SK-N-SH (cell line): ENCODE data around the gene STIM1. TPM values are rescaled to one million over a fixed set of nuclear protein-coding genes. Genes with fewer than 3 reads are reported as not detected.

Experiments
- CTCF ChIA-PET: fragments of 300-600, 350-600 bp; formaldehyde crosslinking; extraction: SDS; loops from one replicate; lab custom pipeline; 2021; lab: Yijun Ruan, JAX
- POLR2A ChIA-PET: fragments of 350-600 bp; sonication (Branson Sonifier 250); formaldehyde crosslinking; extraction: SDS; loops from one replicate; lab custom pipeline; 2020; ENCODE audit warnings: antibody characterized with exemption, inconsistent platforms; lab: Yijun Ruan, JAX
- DNase-seq: peaks from one replicate; pipeline ENCODE4 v3.0.0; 2012
- H2AFZ ChIP-seq: fragments of 200-600 bp; sonication (generic); 2 replicates; pipeline ENCODE4 v1.8.1; 2016; ENCODE audit warnings: antibody characterized with exemption, mild to moderate bottlenecking, low read depth
- H3F3A ChIP-seq: fragments of 200-600 bp; sonication (generic); replicated peaks from 2 replicates; pipeline ENCODE3; 2016; ENCODE audit warnings: antibody characterized with exemption, mild to moderate bottlenecking; ENCODE audit not compliant: insufficient read depth
- H3K27ac ChIP-seq, 2 experiments: fragments of 200-500 bp in 1 of 2; fragments of 200-600 bp in 1 of 2; sonication (Bioruptor generic) in 1 of 2; sonication (generic), shearing (Covaris generic) in 1 of 2; 2 replicates each; pipeline versions ENCODE4 v1.5.1 to v1.6.1; 2014 to 2016; ENCODE audit warnings: low read depth in 2 of 2, inconsistent platforms in 1 of 2, low read length in 1 of 2, mild to moderate bottlenecking in 1 of 2, mixed read lengths in 1 of 2
- H3K27me3 ChIP-seq: fragments of 200-600 bp; sonication (generic), shearing (Covaris generic); 2 replicates; pipeline ENCODE4 v1.6.1; 2016; ENCODE audit warnings: mixed run types; ENCODE audit not compliant: insufficient read depth
- H3K36me3 ChIP-seq, 2 experiments: fragments of 200-500 bp in 1 of 2; fragments of 200-600 bp in 1 of 2; sonication (Bioruptor generic) in 1 of 2; sonication (generic) in 1 of 2; replicated peaks in 1 of 2; 2 replicates each; pipeline versions ENCODE3 to v1.5.1; 2014 to 2016; ENCODE audit warnings: low read length in 1 of 2, mild to moderate bottlenecking in 1 of 2; ENCODE audit not compliant: insufficient read depth in 2 of 2, control insufficient read depth in 1 of 2
- H3K4me1 ChIP-seq, 2 experiments: fragments of 200-500 bp in 1 of 2; fragments of 200-600 bp in 1 of 2; sonication (Bioruptor generic) in 1 of 2; sonication (generic), shearing (Covaris generic) in 1 of 2; 2 replicates each; pipeline versions ENCODE4 v1.5.1 to v1.6.1; 2014 to 2016; ENCODE audit warnings: low read depth in 1 of 2, low read length in 1 of 2, mixed run types in 1 of 2; ENCODE audit not compliant: insufficient read depth in 2 of 2, control insufficient read depth in 1 of 2
- H3K4me2 ChIP-seq: fragments of 200-600 bp; sonication (generic), shearing (Covaris generic); 2 replicates; pipeline ENCODE4 v1.6.1; 2017; ENCODE audit warnings: mixed run types
- H3K4me3 ChIP-seq, 2 experiments: fragments of 200-500 bp in 1 of 2; fragments of 200-600 bp in 1 of 2; sonication (Bioruptor generic) in 1 of 2; sonication (generic), shearing (Covaris generic) in 1 of 2; 2 replicates each; pipeline versions ENCODE4 v1.5.1 to v1.8.1; 2014 to 2016; ENCODE audit warnings: low read depth in 2 of 2, inconsistent platforms in 1 of 2, low read length in 1 of 2, mild to moderate bottlenecking in 1 of 2, mixed read lengths in 1 of 2, moderate library complexity in 1 of 2
- H3K79me2 ChIP-seq: fragments of 200-600 bp; sonication (generic); 2 replicates; pipeline ENCODE4 v1.8.1; 2017; ENCODE audit warnings: mild to moderate bottlenecking; ENCODE audit not compliant: insufficient read depth
- H3K9ac ChIP-seq: fragments of 200-600 bp; sonication (generic); 2 replicates; pipeline ENCODE4 v1.6.1; 2017; ENCODE audit warnings: mixed run types
- H3K9me2 ChIP-seq: fragments of 200-600 bp; sonication (generic); 2 replicates; pipeline ENCODE4 v1.6.1; 2017; ENCODE audit warnings: mixed run types
- H3K9me3 ChIP-seq: fragments of 200-600 bp; sonication (generic); 2 replicates; pipeline ENCODE4 v1.6.1; 2017; ENCODE audit warnings: mixed run types, mild to moderate bottlenecking, moderate library complexity
- H4K20me1 ChIP-seq: fragments of 200-600 bp; sonication (generic); 2 replicates; pipeline ENCODE4 v1.6.1; 2017; ENCODE audit warnings: mild to moderate bottlenecking, mixed run types; ENCODE audit not compliant: insufficient read depth
- CHD2 ChIP-seq: fragments of 150-350 bp; IDR thresholded peaks from 2 replicates; pipeline ENCODE4 v1.6.1; 2018; ENCODE audit warnings: low read length; ENCODE audit not compliant: partially characterized antibody
- ELF1 ChIP-seq: IDR thresholded peaks from 2 replicates; pipeline ENCODE4 v1.4.0; 2012
- EZH2phosphoT487 ChIP-seq: fragments of 200-600 bp; sonication (generic); IDR thresholded peaks from 2 replicates; pipeline ENCODE4 v1.6.1; 2017; ENCODE audit warnings: low read depth, mixed run types, mild to moderate bottlenecking, antibody characterized with exemption, moderate library complexity, borderline replicate concordance
- GATA2 ChIP-seq: sonication (generic); formaldehyde crosslinking; IDR thresholded peaks from 2 replicates; pipeline ENCODE4 v1.5.0; 2020; ENCODE audit warnings: mild to moderate bottlenecking, missing genetic modification reagents
- JUND ChIP-seq: IDR thresholded peaks from 2 replicates; pipeline ENCODE4 v1.4.0; 2012
- MEF2A ChIP-seq: IDR thresholded peaks from 2 replicates; pipeline ENCODE4 v1.4.0; 2012; ENCODE audit warnings: low read depth, borderline replicate concordance
- NFIC ChIP-seq: IDR thresholded peaks from 2 replicates; pipeline ENCODE4 v1.4.0; 2012; ENCODE audit warnings: borderline replicate concordance
- POLR2AphosphoS5 ChIP-seq: IDR thresholded peaks from 2 replicates; pipeline ENCODE4 v1.6.1; 2012; ENCODE audit warnings: low read depth, low read length
- RFX5 ChIP-seq: IDR thresholded peaks from 2 replicates; pipeline ENCODE4 v1.6.1; 2012; ENCODE audit warnings: mild to moderate bottlenecking, improper control_type of control experiment, low read length
- SIN3A ChIP-seq: IDR thresholded peaks from 2 replicates; pipeline ENCODE4 v1.6.1; 2012; ENCODE audit warnings: low read depth, mild to moderate bottlenecking, low read length, moderate library complexity, borderline replicate concordance
- SMC3 ChIP-seq: IDR thresholded peaks from 2 replicates; pipeline ENCODE4 v1.6.1; 2012; ENCODE audit warnings: low read depth, low read length, improper control_type of control experiment
- TAF1 ChIP-seq: IDR thresholded peaks from 2 replicates; pipeline ENCODE4 v1.6.1; 2012; ENCODE audit warnings: low read depth, mild to moderate bottlenecking, low read length, moderate library complexity, borderline replicate concordance
- TEAD4 ChIP-seq: IDR thresholded peaks from 2 replicates; pipeline ENCODE4 v1.4.0; 2012; ENCODE audit warnings: mild to moderate bottlenecking, borderline replicate concordance; ENCODE audit not compliant: insufficient read depth
- YY1 ChIP-seq: IDR thresholded peaks from 2 replicates; pipeline ENCODE4 v1.4.0; 2012; ENCODE audit warnings: low read depth, mild to moderate bottlenecking
- ZBTB33 ChIP-seq: IDR thresholded peaks from 2 replicates; pipeline ENCODE4 v1.4.0; 2012; ENCODE audit warnings: low read depth, borderline replicate concordance
- WGBS: methylation state at CpG from one replicate; pipeline ENCODE4 v1.1.6; 2017; ENCODE audit warnings: low lambda C conversion rate; 5-methylcytosine and 5-hydroxymethylcytosine counted together
- polyA plus RNA-seq, 3 experiments: library from polyadenylated mRNA; depleted of rRNA; stranded (reverse); fragments of >200 nt; gene quantifications; 2 replicates each; pipeline ENCODE4 v1.2.3, GENCODE V29; 2012
- TF ChIP-seq, protein P1 (sequence below): fragments of 200-600 bp; sonication (generic); IDR thresholded peaks from 2 replicates; pipeline ENCODE4 v1.6.1; 2017; ENCODE audit warnings: antibody characterized with exemption, mild to moderate bottlenecking, moderate library complexity

Gene STIM1
- polyA plus RNA-seq, 1 of the 3 experiments (the other 2 are of a cell fraction) = 29.5 TPM

DNA sequence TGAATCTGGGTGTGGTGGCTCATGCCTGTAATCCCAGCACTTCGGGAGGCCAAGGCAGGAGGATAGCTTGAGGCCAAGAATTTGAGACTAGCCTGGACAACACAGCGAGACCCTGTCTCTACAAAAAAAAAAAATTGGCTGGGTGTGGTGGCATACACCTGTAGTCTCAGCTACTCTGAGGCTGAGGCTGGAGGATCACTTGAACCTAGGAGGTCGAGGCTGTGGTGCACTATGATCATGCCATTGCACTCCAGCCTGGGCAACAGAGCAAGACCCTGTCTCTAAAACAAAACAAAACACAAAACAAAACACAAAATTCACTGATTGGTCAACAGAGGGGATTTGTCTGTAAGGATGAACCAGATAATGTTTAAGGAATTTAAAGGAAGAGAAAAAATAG is 113.7 kb downstream of the STIM1 start:
- ChIA-PET CTCF (no interaction called here), POLR2A (no interaction called here)
- Histone ChIP-seq H3K4me3 (no peak overlapping the region), H3K4me1 (no peaks in the 10 kb centered on the region), H3K4me2 (no peak overlapping the region), H3K27me3 (no peaks in the 10 kb centered on the region), H3K36me3 (no peaks in the 10 kb centered on the region), H3K79me2 (peaks cover 3% of the 10 kb centered on the region; the same call in 1 of the 2 replicates), H2AFZ (no peak overlapping the region), H3F3A (no peaks in the 10 kb centered on the region), H3K27ac (no peak overlapping the region), H3K9me2 (no peaks in the 10 kb centered on the region), H3K9ac (no peak overlapping the region), H4K20me1 (no peaks in the 10 kb centered on the region), H3K9me3 (no peaks in the 10 kb centered on the region)
- no peak for DNase-seq
- TF ChIP-seq ELF1 (no peak), ZBTB33 (no peak)
- WGBS = 75% methylated on average over 3 of the region's 3 CpGs

DNA sequence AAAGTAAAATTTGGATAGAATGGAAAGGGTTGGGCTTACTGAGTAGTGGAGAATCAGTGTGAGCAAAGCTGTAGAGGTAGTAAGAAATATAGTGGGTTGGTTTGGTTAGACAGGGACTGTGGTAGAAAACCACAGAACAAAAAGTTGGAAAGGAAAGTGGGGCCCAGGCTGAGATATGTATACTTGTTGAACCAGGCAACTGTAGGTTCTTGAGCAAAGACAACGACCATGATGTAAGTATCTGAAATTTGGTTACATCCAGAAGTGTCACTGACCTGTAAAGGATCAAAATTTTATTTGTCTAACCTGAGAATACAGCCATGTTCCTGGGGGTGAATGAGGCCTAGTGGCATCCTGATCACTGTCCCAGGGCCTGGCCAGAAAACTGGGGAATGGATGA is 114.1 kb downstream of the STIM1 start:
- H3K79me2 ChIP-seq = peaks cover 3% of the 10 kb centered on the region; the same call in 1 of the 2 replicates
- no peak overlapping the region for H3K4me2 ChIP-seq
- no peaks in the 10 kb centered on the region for H3F3A ChIP-seq
- ChIA-PET CTCF (interaction anchor here (1.1 kb wide), 1 partner anchor 128 kb away, joined by 3 read pairs; no protein-coding TSS in a partner anchor), POLR2A (no interaction called here)
- H3K9ac ChIP-seq = no peak overlapping the region
- H3K36me3 ChIP-seq = no peaks in the 10 kb centered on the region
- H2AFZ ChIP-seq = no peak overlapping the region
- no peaks in the 10 kb centered on the region for H4K20me1 ChIP-seq
- no peaks in the 10 kb centered on the region for H3K4me1 ChIP-seq
- TF ChIP-seq YY1 = no peak
- TF ChIP-seq GATA2 (CRISPR knock-in tag) = no peak
- no peak for TF ChIP-seq SMC3
- TF ChIP-seq TAF1 = no peak
- TF ChIP-seq MEF2A = no peak
- no peak for TF ChIP-seq POLR2AphosphoS5
- no peak for TF ChIP-seq JUND
- no peak for TF ChIP-seq SIN3A
- TF ChIP-seq TEAD4 = no peak
- no peak overlapping the region for H3K27ac ChIP-seq
- H3K4me3 ChIP-seq = no peak overlapping the region
- DNase-seq = no peak
- H3K9me3 ChIP-seq = no peaks in the 10 kb centered on the region
- H3K9me2 ChIP-seq = no peaks in the 10 kb centered on the region
- no peaks in the 10 kb centered on the region for H3K27me3 ChIP-seq
- WGBS = 90% methylated on average over 1 of the region's 1 CpG

GRCh38 chr11:3970108-3970507 is 114.6 kb downstream of the STIM1 start:
- 98% methylated on average over 2 of the region's 2 CpGs for whole genome bisulfite sequencing
- TF ChIP-seq NFIC (no peak), CHD2 (no peak), RFX5 (no peak), EZH2phosphoT487 (no peak)
- TF ChIP-seq, protein P1, sequence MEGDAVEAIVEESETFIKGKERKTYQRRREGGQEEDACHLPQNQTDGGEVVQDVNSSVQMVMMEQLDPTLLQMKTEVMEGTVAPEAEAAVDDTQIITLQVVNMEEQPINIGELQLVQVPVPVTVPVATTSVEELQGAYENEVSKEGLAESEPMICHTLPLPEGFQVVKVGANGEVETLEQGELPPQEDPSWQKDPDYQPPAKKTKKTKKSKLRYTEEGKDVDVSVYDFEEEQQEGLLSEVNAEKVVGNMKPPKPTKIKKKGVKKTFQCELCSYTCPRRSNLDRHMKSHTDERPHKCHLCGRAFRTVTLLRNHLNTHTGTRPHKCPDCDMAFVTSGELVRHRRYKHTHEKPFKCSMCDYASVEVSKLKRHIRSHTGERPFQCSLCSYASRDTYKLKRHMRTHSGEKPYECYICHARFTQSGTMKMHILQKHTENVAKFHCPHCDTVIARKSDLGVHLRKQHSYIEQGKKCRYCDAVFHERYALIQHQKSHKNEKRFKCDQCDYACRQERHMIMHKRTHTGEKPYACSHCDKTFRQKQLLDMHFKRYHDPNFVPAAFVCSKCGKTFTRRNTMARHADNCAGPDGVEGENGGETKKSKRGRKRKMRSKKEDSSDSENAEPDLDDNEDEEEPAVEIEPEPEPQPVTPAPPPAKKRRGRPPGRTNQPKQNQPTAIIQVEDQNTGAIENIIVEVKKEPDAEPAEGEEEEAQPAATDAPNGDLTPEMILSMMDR = no peak

More at GRCh38 chr11:3970108-3970507, 114.6 kb downstream of the STIM1 start:
- Histone ChIP-seq H3K9ac (no peak overlapping the region), H3K79me2 (peaks cover 2% of the 10 kb centered on the region; the same call in 1 of the 2 replicates), H3F3A (no peaks in the 10 kb centered on the region), H3K27ac (no peak overlapping the region), H3K9me2 (no peaks in the 10 kb centered on the region), H3K4me1 (no peaks in the 10 kb centered on the region), H3K27me3 (no peaks in the 10 kb centered on the region), H3K9me3 (no peaks in the 10 kb centered on the region), H3K4me3 (no peak overlapping the region), H3K36me3 (no peaks in the 10 kb centered on the region), H3K4me2 (no peak overlapping the region), H4K20me1 (no peaks in the 10 kb centered on the region), H2AFZ (no peak overlapping the region)
- ChIA-PET POLR2A (no interaction called here), CTCF (interaction anchor here (1.1 kb wide), 1 partner anchor 129 kb away, joined by 3 read pairs; no protein-coding TSS in a partner anchor)
- DNase-seq = no peak
